Measurements from ENCODE around the gene APOM.

GRCh38 chr6:31697555-31697954 lies 41.9 kb downstream of the APOM start:
- no peak for TF ChIP-seq CTCF (IDR thresholded peaks at IDR 0.05 in 8 of 11, conservative IDR thresholded peaks at IDR 0.05 in 3 of 11)
- TF ChIP-seq POLR2AphosphoS5 (IDR thresholded peaks at IDR 0.05): no peak
- no peak for TF ChIP-seq POLR2A (IDR thresholded peaks at IDR 0.05)
